NCI-H1694 (cell line): ENCODE results near the gene NKD2.
A peak's percentile ranks its signal among the peaks of the same experiment; 100 is the strongest.
"Not testable (repeated sequence)": the region's sequence is repeated elsewhere in the genome, so short reads cannot be mapped to it uniquely, and the experiment has no call there.

Experiments used
- DNase-seq: peaks from one replicate; lab custom pipeline; 2025; lab: John Stamatoyannopoulos, UW

Gene NKD2

GRCh38 chr5:1008451-1009358, at the start of gene NKD2:
Gene NKD2, plus strand, starts transcription at chr5:1008802. Its CDS starts 256 bp downstream, at chr5:1009058.
- DNase-seq, result no peak

- no peak for DNase-seq
Observed at GRCh38 chr5:959581-960531, 48.7 kb upstream of the NKD2 start.

- no peak for DNase-seq
Observed at GRCh38 chr5:960551-960950, 48.1 kb upstream of the NKD2 start.

GRCh38 chr5:961002-961710, 47.4 kb upstream of the NKD2 start:
- peak; percentile 24 for DNase-seq

GRCh38 chr5:961711-962240, 46.8 kb upstream of the NKD2 start:
- DNase-seq, result no peak

GRCh38 chr5:962386-962785, 46.2 kb upstream of the NKD2 start:
- DNase-seq, result no peak

- no peak for DNase-seq
Observed at GRCh38 chr5:962801-963200, 45.8 kb upstream of the NKD2 start.

GRCh38 chr5:963310-963672, 45.3 kb upstream of the NKD2 start:
- DNase-seq, result no peak

- no peak for DNase-seq
Observed at GRCh38 chr5:963673-964531, 44.7 kb upstream of the NKD2 start.

GRCh38 chr5:964821-965220, 43.8 kb upstream of the NKD2 start:
- no peak for DNase-seq

- DNase-seq, result no peak
Observed at GRCh38 chr5:965604-966344, 42.8 kb upstream of the NKD2 start.

GRCh38 chr5:966345-966710, 42.3 kb upstream of the NKD2 start:
- DNase-seq, result no peak

GRCh38 chr5:966941-967340, 41.7 kb upstream of the NKD2 start:
- DNase-seq, result no peak

GRCh38 chr5:968881-969280, 39.7 kb upstream of the NKD2 start:
- no peak for DNase-seq

- DNase-seq, result peak; percentile 81
Observed at GRCh38 chr5:969408-969839, 39.2 kb upstream of the NKD2 start.

- DNase-seq, result not testable (repeated sequence)
Observed at GRCh38 chr5:972575-972974, 36.0 kb upstream of the NKD2 start.

GRCh38 chr5:976849-977751, 31.5 kb upstream of the NKD2 start:
- DNase-seq, result no peak

- peak; percentile 47 for DNase-seq
Observed at GRCh38 chr5:978054-978453, 30.5 kb upstream of the NKD2 start.

GRCh38 chr5:978693-979092, 29.9 kb upstream of the NKD2 start:
- no peak for DNase-seq
